Measurements from ENCODE around the gene DENND5A.

DNA sequence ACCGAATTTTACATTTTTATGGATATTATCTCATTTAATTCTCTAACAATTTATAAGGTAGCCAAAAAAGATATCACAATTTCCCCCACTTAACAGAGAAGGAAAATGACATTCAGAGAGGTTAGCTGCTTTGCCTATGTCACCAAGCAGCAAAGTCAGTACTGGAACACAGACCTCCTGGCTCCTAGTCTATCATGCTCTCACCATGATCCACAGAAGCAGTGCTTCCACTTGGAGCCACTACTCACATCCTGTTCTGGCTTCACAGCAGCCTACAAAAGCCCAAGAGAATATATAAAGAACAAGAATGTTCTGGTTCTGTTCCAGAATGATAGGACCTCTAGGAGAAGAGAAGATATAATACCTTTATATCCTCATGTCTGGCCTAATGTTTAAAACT lies 114.2 kb downstream of the DENND5A start:
- TF ChIP-seq BHLHE40 (IDR thresholded peaks at IDR 0.05; ENCODE audit: borderline replicate concordance) (no peak), SP1 (IDR thresholded peaks at IDR 0.05) (no peak), SUZ12 (IDR thresholded peaks at IDR 0.05) (no peak), FOXK2 (IDR thresholded peaks at IDR 0.05) (no peak), CTBP1 (IDR thresholded peaks at IDR 0.05; ENCODE audit: borderline replicate concordance) (no peak), ZNF384 (IDR thresholded peaks at IDR 0.05) (no peak), HDGF (IDR thresholded peaks at IDR 0.05; ENCODE audit: borderline replicate concordance) (no peak), TARDBP (IDR thresholded peaks at IDR 0.05) (no peak)

Measured in HEK293T (cell line).